KOPT-K1 (cell line): ENCODE results near the gene FYN.
A peak's percentile ranks its signal among the peaks of the same experiment; 100 is the strongest.

ENCODE experiments used
- H3K27ac ChIP-seq: fragments of 200-600 bp; sonication (generic); 2 replicates; pipeline ENCODE4 v1.5.1; 2016; ENCODE audit warnings: antibody characterized with exemption, mild to moderate bottlenecking, low read depth, low read length; ENCODE audit not compliant: poor library complexity, severe bottlenecking
- H3K36me3 ChIP-seq: fragments of 200-600 bp; sonication (generic); 2 replicates; pipeline ENCODE4 v1.5.1; 2017; ENCODE audit warnings: antibody characterized with exemption, mild to moderate bottlenecking, low read length, moderate library complexity; ENCODE audit not compliant: insufficient read depth
- H3K9me3 ChIP-seq: fragments of 200-600 bp; sonication (generic); 2 replicates; pipeline ENCODE4 v1.5.1; 2017; ENCODE audit warnings: antibody characterized with exemption, low read length, mild to moderate bottlenecking; ENCODE audit not compliant: insufficient read depth, poor library complexity, severe bottlenecking

FYN gene

GRCh38 chr6:111715321-111715720 lies 157.9 kb downstream of the FYN start:
- peaks cover 85% of the 10 kb centered on the region for H3K36me3 ChIP-seq
- H3K9me3 ChIP-seq, result no peaks in the 10 kb centered on the region

DNA sequence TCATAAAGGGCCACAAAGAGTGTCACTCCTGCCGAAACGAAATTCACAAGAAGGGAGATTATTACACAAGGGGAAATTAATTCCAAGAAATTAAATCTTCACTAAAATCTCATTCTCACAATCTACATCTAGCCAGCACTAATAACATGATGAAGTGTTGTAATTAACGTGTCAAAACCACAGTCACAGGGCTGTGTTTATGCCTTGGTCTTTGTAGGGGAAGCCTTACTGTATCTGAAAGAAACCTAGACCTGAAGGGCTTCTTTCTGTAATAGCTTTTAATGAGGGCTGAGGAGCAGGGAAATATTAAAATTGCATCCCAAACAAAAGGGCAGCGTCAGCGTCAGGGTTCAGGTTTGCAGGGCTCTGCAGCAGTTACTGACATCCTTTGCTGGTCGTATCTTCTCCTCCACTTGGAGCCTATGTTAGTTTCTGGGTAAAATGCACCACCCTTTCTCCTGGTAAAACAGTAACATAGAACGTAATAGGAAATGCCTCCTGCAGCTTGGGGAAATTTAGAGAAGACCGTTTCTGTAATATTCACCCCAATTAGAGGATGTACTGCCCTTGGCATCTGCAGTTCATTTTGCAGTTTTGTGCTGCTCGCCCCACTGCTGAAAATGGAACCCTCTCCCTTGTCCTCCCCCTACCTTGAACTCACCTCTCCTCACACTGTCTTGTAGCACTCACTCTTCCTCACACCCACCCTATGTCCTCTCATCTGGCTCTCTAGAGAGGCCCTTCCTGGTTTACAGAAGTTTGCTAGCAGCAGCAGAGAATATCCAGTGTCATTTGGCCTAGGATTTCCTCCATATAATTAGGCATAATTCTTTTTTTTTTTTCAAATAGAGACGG lies 158.6 kb downstream of the FYN start:
- H3K36me3 ChIP-seq, result peaks cover 80% of the 10 kb centered on the region
- no peak overlapping the region for H3K27ac ChIP-seq
- no peaks in the 10 kb centered on the region for H3K9me3 ChIP-seq

More at GRCh38 chr6:111715321-111715720, 157.9 kb downstream of the FYN start:
- H3K27ac ChIP-seq, result no peak overlapping the region

- Histone ChIP-seq H3K9me3 (no peaks in the 10 kb centered on the region), H3K27ac (no peak overlapping the region), H3K36me3 (peaks cover 72% of the 10 kb centered on the region)
Measured at GRCh38 chr6:111713811-111714210, 159.4 kb downstream of the FYN start.

DNA sequence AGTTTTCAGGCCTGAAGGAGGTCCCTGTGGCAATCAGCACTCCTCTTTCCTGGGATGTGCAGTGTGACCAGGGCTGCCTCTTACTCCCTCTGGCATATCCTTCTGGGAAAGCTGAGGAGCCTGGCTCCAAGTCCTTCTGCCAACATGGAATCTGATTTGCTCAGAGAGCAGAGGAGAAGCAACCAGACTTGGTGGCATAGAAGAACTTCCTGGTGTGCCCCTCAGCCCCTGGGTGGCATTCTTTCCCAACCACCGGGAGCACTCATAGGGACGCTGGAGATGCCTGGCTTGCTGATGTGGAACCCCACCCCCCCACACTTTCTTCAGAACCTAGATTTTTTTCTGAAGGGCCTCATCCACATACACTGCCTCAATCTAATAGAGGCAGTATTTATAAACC lies 160.0 kb downstream of the FYN start:
- H3K9me3 ChIP-seq, result no peaks in the 10 kb centered on the region
- peaks cover 69% of the 10 kb centered on the region for H3K36me3 ChIP-seq
- no peak overlapping the region for H3K27ac ChIP-seq

GRCh38 chr6:111711984-111712752 lies 161.1 kb downstream of the FYN start:
- Histone ChIP-seq H3K36me3 (peaks cover 69% of the 10 kb centered on the region), H3K27ac (no peak overlapping the region), H3K9me3 (no peaks in the 10 kb centered on the region)

GRCh38 chr6:111711476-111711875 lies 161.8 kb downstream of the FYN start:
- Histone ChIP-seq H3K36me3 (peaks cover 74% of the 10 kb centered on the region), H3K27ac (no peak overlapping the region), H3K9me3 (no peaks in the 10 kb centered on the region)

DNA sequence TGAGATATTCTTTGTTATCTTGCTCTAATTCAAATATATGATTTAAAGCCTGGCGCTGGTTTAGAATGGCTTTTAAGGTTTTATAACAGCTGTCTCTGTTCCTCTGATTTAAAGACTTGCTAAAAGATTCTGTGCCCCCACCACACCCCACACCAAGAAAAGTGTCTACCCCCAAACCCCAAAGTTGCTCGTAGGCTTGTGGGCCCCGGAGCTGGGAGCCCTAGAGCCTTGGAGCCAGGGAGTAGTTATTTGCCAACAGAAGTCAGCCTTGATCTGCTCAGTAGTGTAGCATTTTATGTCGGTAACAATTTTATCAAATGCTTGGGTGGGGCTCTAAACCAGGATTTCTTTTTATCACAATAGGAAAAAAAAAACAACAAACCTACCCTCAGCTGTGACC lies 162.3 kb downstream of the FYN start:
- peaks cover 74% of the 10 kb centered on the region for H3K36me3 ChIP-seq
- H3K27ac ChIP-seq, result no peak overlapping the region
- no peaks in the 10 kb centered on the region for H3K9me3 ChIP-seq

DNA sequence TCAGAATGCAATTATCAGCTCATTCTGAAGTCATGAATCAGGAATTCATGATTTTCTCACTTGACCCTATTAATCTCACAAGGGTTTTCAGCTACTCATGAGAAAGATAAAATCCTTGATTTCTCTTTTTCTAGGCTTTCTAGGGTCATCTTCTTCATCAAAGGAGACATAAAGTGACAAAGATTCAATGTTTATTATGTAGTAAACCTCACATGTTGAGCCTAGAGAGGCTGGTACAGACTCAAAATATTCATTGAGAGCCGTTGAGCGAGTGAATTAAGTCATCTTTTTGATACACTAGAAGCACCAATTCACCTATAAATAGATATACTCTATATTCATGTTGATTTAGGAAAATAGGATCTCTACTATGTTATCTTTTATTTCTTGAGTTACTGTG lies 162.8 kb downstream of the FYN start:
- Histone ChIP-seq H3K27ac (peak overlapping the region; percentile 25), H3K36me3 (peaks cover 74% of the 10 kb centered on the region), H3K9me3 (no peaks in the 10 kb centered on the region)

DNA sequence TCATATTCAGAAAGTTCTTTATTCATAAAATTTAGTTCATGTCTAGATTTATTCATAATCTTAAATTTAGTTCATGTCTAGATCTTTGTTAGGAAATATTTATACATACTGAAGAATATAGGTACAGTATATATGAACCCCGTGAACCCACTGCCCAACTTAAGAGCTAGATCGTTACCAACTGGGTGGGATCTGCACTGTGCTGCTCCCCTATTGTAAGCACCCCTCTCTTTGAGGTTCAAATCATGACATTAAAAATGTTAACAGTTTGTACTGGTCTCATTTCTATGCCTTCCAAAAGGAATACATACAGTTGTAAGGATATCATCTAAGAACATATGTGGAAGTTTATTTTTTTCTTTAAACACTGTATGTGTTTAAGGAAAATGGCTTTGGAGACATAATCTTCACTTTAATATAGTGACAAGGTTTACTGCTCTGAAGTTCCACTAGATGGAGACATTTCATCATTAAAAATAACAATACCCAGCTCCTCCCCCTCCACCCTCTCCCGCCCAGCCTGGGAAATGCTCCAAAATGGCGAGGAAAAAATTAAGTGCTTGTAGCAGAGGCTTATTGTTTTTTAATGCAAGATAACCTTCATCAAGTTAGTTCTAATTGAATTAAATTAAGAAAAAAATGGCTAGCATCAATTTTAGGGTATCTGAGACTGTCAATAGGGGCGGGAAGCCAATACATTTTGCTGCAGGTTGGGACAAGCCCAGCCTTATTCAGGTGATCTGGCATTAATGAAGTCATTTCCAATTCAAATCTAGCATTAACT lies 163.4 kb downstream of the FYN start:
- no peaks in the 10 kb centered on the region for H3K9me3 ChIP-seq
- peak overlapping the region; percentile 25 for H3K27ac ChIP-seq
- peaks cover 71% of the 10 kb centered on the region for H3K36me3 ChIP-seq

DNA sequence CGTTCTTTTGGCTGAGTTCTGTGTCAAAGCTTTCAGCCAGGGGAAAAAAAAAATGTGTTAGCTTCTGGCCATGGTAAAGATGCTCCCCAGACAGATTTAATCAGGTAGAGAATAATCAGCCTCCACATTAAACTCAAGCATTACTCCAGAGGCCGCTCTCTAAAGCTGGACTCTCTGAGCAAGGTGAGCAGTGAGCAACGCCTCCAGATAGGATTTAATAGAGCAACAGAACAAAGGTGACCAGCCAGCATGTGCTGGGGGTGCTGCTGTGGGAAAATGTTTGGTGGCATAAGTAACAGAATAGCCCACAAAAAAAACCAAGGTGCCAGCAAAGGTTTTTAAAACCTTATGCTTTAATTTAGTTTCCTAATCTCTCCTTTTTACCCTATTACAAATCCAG lies 164.1 kb downstream of the FYN start:
- H3K9me3 ChIP-seq, result no peaks in the 10 kb centered on the region
- H3K27ac ChIP-seq, result no peak overlapping the region
- H3K36me3 ChIP-seq, result peaks cover 71% of the 10 kb centered on the region

GRCh38 chr6:111707773-111708172 lies 165.5 kb downstream of the FYN start:
- H3K9me3 ChIP-seq, result no peaks in the 10 kb centered on the region
- H3K27ac ChIP-seq, result no peak overlapping the region
- H3K36me3 ChIP-seq, result peaks cover 71% of the 10 kb centered on the region

- no peak overlapping the region for H3K27ac ChIP-seq
- H3K9me3 ChIP-seq, result no peaks in the 10 kb centered on the region
- peaks cover 71% of the 10 kb centered on the region for H3K36me3 ChIP-seq
Measured at GRCh38 chr6:111706841-111707391, 166.3 kb downstream of the FYN start.

DNA sequence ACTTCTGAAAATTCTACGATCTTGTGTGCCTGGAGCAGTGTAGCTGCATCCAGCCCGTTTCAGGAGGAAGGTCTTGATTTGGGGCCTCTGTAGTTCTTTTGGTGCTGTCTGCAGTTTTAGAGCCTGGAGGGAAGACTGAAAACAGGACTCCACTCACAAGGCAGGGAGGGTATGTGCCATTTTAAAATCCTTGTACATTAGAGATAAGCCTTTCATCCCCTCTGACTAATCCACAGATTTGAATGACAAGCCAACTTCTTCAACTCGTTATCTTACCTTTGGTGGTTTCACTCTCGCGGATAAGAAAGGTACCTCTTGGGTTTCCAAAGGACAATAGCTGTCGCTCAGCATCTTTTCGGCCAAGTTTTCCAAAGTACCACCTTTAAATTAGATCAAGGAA lies 169.5 kb downstream of the FYN start:
- Histone ChIP-seq H3K9me3 (no peaks in the 10 kb centered on the region), H3K36me3 (peaks cover 92% of the 10 kb centered on the region), H3K27ac (no peak overlapping the region)

- peaks cover 92% of the 10 kb centered on the region for H3K36me3 ChIP-seq
- H3K9me3 ChIP-seq, result no peaks in the 10 kb centered on the region
- no peak overlapping the region for H3K27ac ChIP-seq
Measured at GRCh38 chr6:111702268-111702667, 171.0 kb downstream of the FYN start.

- no peaks in the 10 kb centered on the region for H3K9me3 ChIP-seq
- peaks cover 93% of the 10 kb centered on the region for H3K36me3 ChIP-seq
- no peak overlapping the region for H3K27ac ChIP-seq
Measured at GRCh38 chr6:111701146-111701545, 172.1 kb downstream of the FYN start.
